ENCODE measurements around the gene PDCD10. TPM values are rescaled to one million over a fixed set of nuclear protein-coding genes. Genes with fewer than 3 reads are reported as not detected.

The PDCD10 gene
- total and polyA plus RNA-seq, 11 donors: 12.6 to 72.4 (median 41.1) TPM

- H3K4me1 ChIP-seq: peaks cover 0 to 22% (median 0%) of the 10 kb centered on the region in 12 donors
- WGBS, 4 donors: 90 to 98% (median 95%) methylated on average over 1 of the region's 1 CpG
- DNase-seq: no peak
- H3K27ac ChIP-seq: no peak overlapping the region
- H3K4me3 ChIP-seq: no peak overlapping the region
- no peaks in the 10 kb centered on the region for H3K9me3 ChIP-seq
- H3K27me3 ChIP-seq: no peaks in the 10 kb centered on the region
- ATAC-seq: no peak
- no peak for TF ChIP-seq CTCF (IDR thresholded peaks at IDR 0.05)
- no peaks in the 10 kb centered on the region for H3K36me3 ChIP-seq
- intact Hi-C loops (cut with DNase I): no loop called here
Observed at GRCh38 chr3:167651826-167652225, 82.9 kb downstream of the PDCD10 start.

GRCh38 chr3:167650459-167650858, 84.2 kb downstream of the PDCD10 start:
- ATAC-seq (no peak), DNase-seq (no peak)
- H3K4me1 ChIP-seq: peaks cover 0 to 22% (median 0%) of the 10 kb centered on the region in 12 donors
- H3K9me3 ChIP-seq: peaks cover 0 to 2% (median 0%) of the 10 kb centered on the region in 12 donors
- H3K36me3 ChIP-seq: no peaks in the 10 kb centered on the region
- H3K4me3 ChIP-seq: no peak overlapping the region
- no peaks in the 10 kb centered on the region for H3K27me3 ChIP-seq
- no peak overlapping the region for H3K27ac ChIP-seq
- intact Hi-C loops (cut with DNase I): no loop called here
- WGBS, 4 donors: 78 to 89% (median 86%) methylated on average over 2 of the region's 2 CpGs
- TF ChIP-seq CTCF (IDR thresholded peaks at IDR 0.05) (no peak), POLR2A (IDR thresholded peaks at IDR 0.05) (no peak)

- H3K27me3 ChIP-seq: no peaks in the 10 kb centered on the region
- H3K4me3 ChIP-seq: no peak overlapping the region
- H3K27ac ChIP-seq: no peak overlapping the region
- peaks cover 0 to 22% (median 0%) of the 10 kb centered on the region in 12 donors for H3K4me1 ChIP-seq
- H3K36me3 ChIP-seq: no peaks in the 10 kb centered on the region
- DNase-seq (no peak), ATAC-seq (no peak)
- peaks cover 0 to 9% (median 2%) of the 10 kb centered on the region in 12 donors for H3K9me3 ChIP-seq
- no peak for TF ChIP-seq POLR2A (IDR thresholded peaks at IDR 0.05)
- no peak for TF ChIP-seq CTCF (IDR thresholded peaks at IDR 0.05)
- intact Hi-C loops (cut with DNase I): no loop called here
- WGBS, 4 donors: 67 to 82% (median 74%) methylated on average over 1 of the region's 1 CpG
Observed at GRCh38 chr3:167649746-167650145, 84.9 kb downstream of the PDCD10 start.

GRCh38 chr3:167644611-167645010, 90.1 kb downstream of the PDCD10 start:
- no peak overlapping the region for H3K27ac ChIP-seq
- no peaks in the 10 kb centered on the region for H3K4me1 ChIP-seq
- H3K36me3 ChIP-seq: no peaks in the 10 kb centered on the region
- TF ChIP-seq POLR2A (IDR thresholded peaks at IDR 0.05) (no peak), CTCF (IDR thresholded peaks at IDR 0.05) (no peak)
- H3K9me3 ChIP-seq: peaks cover 0 to 24% (median 7%) of the 10 kb centered on the region in 12 donors
- H3K27me3 ChIP-seq: no peaks in the 10 kb centered on the region
- 58 to 75% (median 66%) methylated on average over 1 of the region's 1 CpG for WGBS, 4 donors
- intact Hi-C loops (cut with DNase I): no loop called here
- ATAC-seq (no peak), DNase-seq (no peak)
- no peak overlapping the region for H3K4me3 ChIP-seq

Other genes with a start within 250 kb of the PDCD10 start
- gene WDR49, start 81.0 kb downstream of the PDCD10 start, total RNA-seq: 1 to 10 TPM in 8 of 9 donors, under 1 TPM in 1; 0.86 to 8.7 (median 1.9) TPM
- under 1 TPM; 0.03 to 0.23 TPM for gene WDR49, start 81.0 kb downstream of the PDCD10 start, polyA plus RNA-seq
- 10 to 100 TPM in 5 of 9 donors, 1 to 10 TPM in 4; 5.6 to 18.5 (median 10.9) TPM for gene SERPINI1, start 829 bp upstream of the PDCD10 start, total RNA-seq
- gene SERPINI1, start 829 bp upstream of the PDCD10 start, polyA plus RNA-seq: 10 to 100 TPM in 1 of 2 donors, 1 to 10 TPM in 1; 7.9 to 10.7 TPM